ENCODE measurements around the gene GUCY1A2. TPM values are rescaled to one million over a fixed set of nuclear protein-coding genes. Genes with fewer than 3 reads are reported as not detected.

The GUCY1A2 gene
- total RNA-seq, 1 experiment from 2014 or later: 0.55 TPM

DNA sequence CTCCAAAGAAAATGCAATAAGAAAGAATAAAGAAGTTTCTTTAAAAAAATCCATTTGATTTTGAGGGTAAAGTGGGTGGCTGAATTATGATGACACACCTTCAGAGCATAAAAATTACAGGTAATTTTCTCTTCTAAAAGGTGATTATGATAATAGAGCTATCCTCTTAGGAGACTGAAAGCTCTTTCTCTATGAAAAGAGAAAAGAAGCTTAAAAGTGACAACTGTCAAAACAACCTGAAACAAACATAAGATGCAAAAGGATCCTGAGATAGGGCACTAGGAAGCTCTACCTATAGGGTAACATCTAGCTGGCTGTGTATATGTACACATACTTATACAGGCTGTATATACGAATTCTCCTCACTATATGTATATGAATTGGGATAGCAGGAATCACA is 270.2 kb downstream of the GUCY1A2 start:
- Histone ChIP-seq H3K9ac (ENCODE audit: extremely low read depth, insufficient read length, low read length) (no peak overlapping the region), H3K4me1 (ENCODE audit: insufficient read depth, low read length) (no peaks in the 10 kb centered on the region), H2BK12ac (ENCODE audit: insufficient read length, low read depth, low read length) (no peak overlapping the region), H3T11ph (ENCODE audit: low read length) (no peak overlapping the region), H2BK120ac (ENCODE audit: low read depth, low read length, poor library complexity, severe bottlenecking) (no peak overlapping the region), H4K5ac (ENCODE audit: insufficient read length, low read depth, low read length) (no peak overlapping the region), H3K79me2 (ENCODE audit: insufficient read depth, low read length) (no peaks in the 10 kb centered on the region), H4K20me1 (ENCODE audit: control insufficient read depth, insufficient read depth, insufficient read length) (no peaks in the 10 kb centered on the region), H3K27me3 (ENCODE audit: insufficient read depth, low read length) (no peaks in the 10 kb centered on the region), H3K14ac (ENCODE audit: insufficient read depth, low read length) (no peak overlapping the region), H3K23ac (ENCODE audit: insufficient read length, low read depth, low read length) (no peak overlapping the region), H2AFZ (ENCODE audit: low read length) (no peak overlapping the region), H2BK15ac (ENCODE audit: low read depth, low read length) (no peak overlapping the region), H4K91ac (ENCODE audit: insufficient read length, low read depth, low read length) (no peak overlapping the region), H3K23me2 (ENCODE audit: insufficient read length, low read depth, low read length, poor library complexity, severe bottlenecking) (no peaks in the 10 kb centered on the region), H4K8ac (replicated peaks; ENCODE audit: insufficient read length, low read depth, low read length) (no peak overlapping the region), H3K27ac (ENCODE audit: insufficient read length, low read depth, low read length) (no peak overlapping the region), H2AK5ac (ENCODE audit: insufficient read length, low read length) (no peak overlapping the region), H2BK20ac (ENCODE audit: low read depth, low read length, poor library complexity, severe bottlenecking) (no peak overlapping the region), H3K9me3 (ENCODE audit: control insufficient read depth, low read depth, low read length) (no peaks in the 10 kb centered on the region), H3K56ac (ENCODE audit: insufficient read length, low read depth, low read length) (no peak overlapping the region), H3K4ac (ENCODE audit: low read depth, low read length) (no peak overlapping the region), H3K18ac (ENCODE audit: insufficient read length, low read depth, low read length) (no peak overlapping the region), H3K79me1 (ENCODE audit: insufficient read depth, low read depth, low read length, poor library complexity, severe bottlenecking) (no peaks in the 10 kb centered on the region), H2BK5ac (ENCODE audit: insufficient read length, low read length) (no peak overlapping the region), H3K4me2 (ENCODE audit: insufficient read depth, insufficient read length, low read length) (no peak overlapping the region)
- TF ChIP-seq, protein P1, sequence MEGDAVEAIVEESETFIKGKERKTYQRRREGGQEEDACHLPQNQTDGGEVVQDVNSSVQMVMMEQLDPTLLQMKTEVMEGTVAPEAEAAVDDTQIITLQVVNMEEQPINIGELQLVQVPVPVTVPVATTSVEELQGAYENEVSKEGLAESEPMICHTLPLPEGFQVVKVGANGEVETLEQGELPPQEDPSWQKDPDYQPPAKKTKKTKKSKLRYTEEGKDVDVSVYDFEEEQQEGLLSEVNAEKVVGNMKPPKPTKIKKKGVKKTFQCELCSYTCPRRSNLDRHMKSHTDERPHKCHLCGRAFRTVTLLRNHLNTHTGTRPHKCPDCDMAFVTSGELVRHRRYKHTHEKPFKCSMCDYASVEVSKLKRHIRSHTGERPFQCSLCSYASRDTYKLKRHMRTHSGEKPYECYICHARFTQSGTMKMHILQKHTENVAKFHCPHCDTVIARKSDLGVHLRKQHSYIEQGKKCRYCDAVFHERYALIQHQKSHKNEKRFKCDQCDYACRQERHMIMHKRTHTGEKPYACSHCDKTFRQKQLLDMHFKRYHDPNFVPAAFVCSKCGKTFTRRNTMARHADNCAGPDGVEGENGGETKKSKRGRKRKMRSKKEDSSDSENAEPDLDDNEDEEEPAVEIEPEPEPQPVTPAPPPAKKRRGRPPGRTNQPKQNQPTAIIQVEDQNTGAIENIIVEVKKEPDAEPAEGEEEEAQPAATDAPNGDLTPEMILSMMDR (conservative IDR thresholded peaks at IDR 0.05): no peak
- Mint-ChIP-seq H3K4me1 (no peaks in the 10 kb centered on the region; a peak in 1 of 4 replicates), H3K36me3 (ENCODE audit: insufficient read depth in 1 of 3, low read depth in 3 of 3) (no peaks in the 10 kb centered on the region), H3K27me3 (ENCODE audit: low read depth) (no peaks in the 10 kb centered on the region; the same call in 1 of the 2 replicates), H3K27ac (no peak overlapping the region), H3K4me3 (no peak overlapping the region), H3K9me3 (no peaks in the 10 kb centered on the region; a peak in 1 of 5 replicates)
- no CpG with 5 or more reads among the region's 1 CpG for WGBS (ENCODE audit: extremely low coverage, insufficient read length, low lambda C conversion rate)
- DNase-seq: no peak

All from H9 (cell line).